MCF 10A (cell line): Measurements from ENCODE around the gene PIP5KL1. TPM values are rescaled to one million over a fixed set of nuclear protein-coding genes. Genes with fewer than 3 reads are reported as not detected.

ENCODE experiments used
- BruUV-seq: library from RNA; stranded (reverse); fragments of 400-500 nt; replicated peaks from 2 replicates; lab custom pipeline; 2021; lab: Mats Ljungman, UMichigan
- CTCF ChIA-PET: fragments of 300-600 bp; sonication (Branson Sonifier 250); formaldehyde crosslinking; extraction: SDS; loops from one replicate; lab custom pipeline; 2021; ENCODE audit warnings: antibody characterized with exemption, inconsistent platforms; lab: Yijun Ruan, JAX
- POLR2A ChIA-PET: fragments of 300-600, 350-650 bp; sonication (Branson Sonifier 250); formaldehyde crosslinking; extraction: SDS; loops from one replicate; lab custom pipeline; 2020; ENCODE audit warnings: antibody characterized with exemption, inconsistent platforms; lab: Yijun Ruan, JAX
- DNase-seq: peaks from one replicate; pipeline ENCODE4 v3.0.0-alpha.2; 2018; ENCODE audit not compliant: unreplicated experiment
- H3K27ac Mint-ChIP-seq: one replicate; pipeline ENCODE4 v1.8.0; 2022; ENCODE audit warnings: mild to moderate bottlenecking, low read depth, mixed read lengths; ENCODE audit not compliant: unreplicated experiment
- H3K27me3 Mint-ChIP-seq: one replicate; pipeline ENCODE4 v1.8.0; 2022; ENCODE audit warnings: mixed read lengths; ENCODE audit not compliant: insufficient read depth, unreplicated experiment
- H3K36me3 Mint-ChIP-seq: one replicate; pipeline ENCODE4 v1.8.0; 2022; ENCODE audit warnings: mild to moderate bottlenecking, moderate library complexity, mixed read lengths; ENCODE audit not compliant: insufficient read depth, unreplicated experiment
- H3K4me1 Mint-ChIP-seq: one replicate; pipeline ENCODE4 v1.8.0; 2022; ENCODE audit warnings: mixed read lengths; ENCODE audit not compliant: insufficient read depth, unreplicated experiment
- H3K4me3 Mint-ChIP-seq: one replicate; pipeline ENCODE4 v1.8.0; 2022; ENCODE audit warnings: mild to moderate bottlenecking, moderate library complexity, mixed read lengths; ENCODE audit not compliant: unreplicated experiment
- H3K9me3 Mint-ChIP-seq: one replicate; pipeline ENCODE4 v1.8.0; 2022; ENCODE audit warnings: mixed read lengths; ENCODE audit not compliant: unreplicated experiment
- intact Hi-C: fragments of 100-400 bp; cut with micrococcal nuclease; formaldehyde crosslinking; loops from 2 replicates; pipeline ENCODE4 v1.14.1; 2022
- total RNA-seq: library from RNA; stranded (reverse); gene quantifications from 2 replicates; pipeline ENCODE4 v1.2.3, GENCODE V29; 2022
- TF ChIP-seq, protein P1 (sequence below): fragments of 200-600 bp; IDR thresholded peaks from one replicate; pipeline ENCODE4 v1.8.0; 2022; ENCODE audit warnings: antibody characterized with exemption, mild to moderate bottlenecking; ENCODE audit not compliant: unreplicated experiment

PIP5KL1 gene
- total RNA-seq, 1 experiment from 2014 or later, result 4.0 TPM

DNA sequence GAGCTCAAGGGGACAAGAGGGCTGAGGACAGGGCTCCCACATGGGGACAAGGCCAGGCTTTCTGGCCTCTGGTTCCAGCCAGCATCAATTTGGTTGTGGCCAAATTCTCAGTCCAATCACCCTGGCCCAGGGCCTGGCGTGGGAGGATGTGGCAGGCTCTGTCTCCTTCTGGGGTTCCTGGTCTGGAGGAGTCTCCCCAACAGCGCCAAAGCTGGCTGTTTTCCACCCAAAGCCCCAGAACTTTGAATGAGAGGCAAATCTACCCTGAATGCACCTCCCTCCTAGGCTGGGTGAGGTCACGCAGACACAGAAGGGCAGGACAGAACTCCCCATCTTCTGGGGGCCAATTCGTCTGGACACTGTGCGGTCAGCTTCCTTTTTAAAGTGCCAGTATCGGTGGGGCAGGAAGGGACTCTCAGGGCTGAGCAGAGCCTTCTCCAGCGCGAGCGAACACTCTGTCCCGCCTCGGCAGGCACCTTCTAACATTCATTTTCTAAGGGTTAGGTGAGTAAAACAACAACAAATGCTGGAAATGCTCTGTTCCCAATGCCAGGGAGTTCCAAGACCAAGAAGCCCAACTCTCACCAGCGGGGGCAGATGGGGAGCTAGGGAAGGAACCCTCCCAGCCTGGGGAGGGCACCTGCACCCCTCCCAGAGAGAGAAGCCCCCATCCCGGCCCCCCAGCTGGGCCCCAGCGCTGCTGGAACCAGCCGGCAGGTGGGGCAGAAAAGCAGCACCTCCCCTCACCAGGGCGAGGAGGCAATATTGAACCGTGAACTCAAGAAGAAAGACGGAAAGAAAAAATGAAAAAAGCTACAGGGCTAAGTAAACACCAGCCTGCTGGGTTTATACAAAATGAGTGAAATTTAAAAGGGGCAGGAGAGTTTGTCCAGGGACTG is 10.7 kb upstream of the PIP5KL1 start:
- intact Hi-C loops, result no loop called here
- no TSS peak for BruUV-seq
- peaks cover 22% of the 10 kb centered on the region for H3K36me3 Mint-ChIP-seq
- ChIA-PET CTCF (interaction anchor here (0.5 to 10.2 kb wide), 17 partner anchors 13 to 653 kb away, joined by 3 to 172 read pairs (median 5); no protein-coding TSS in a partner anchor), POLR2A (interaction anchor here (0.6 to 4.0 kb wide), 4 partner anchors 13 to 126 kb away, joined by 3 to 19 read pairs (median 3); partner anchors contain the start of genes EEIG1 and NAIF1)
- H3K4me3 Mint-ChIP-seq, result no peak overlapping the region
- no peaks in the 10 kb centered on the region for H3K9me3 Mint-ChIP-seq
- TF ChIP-seq, protein P1, sequence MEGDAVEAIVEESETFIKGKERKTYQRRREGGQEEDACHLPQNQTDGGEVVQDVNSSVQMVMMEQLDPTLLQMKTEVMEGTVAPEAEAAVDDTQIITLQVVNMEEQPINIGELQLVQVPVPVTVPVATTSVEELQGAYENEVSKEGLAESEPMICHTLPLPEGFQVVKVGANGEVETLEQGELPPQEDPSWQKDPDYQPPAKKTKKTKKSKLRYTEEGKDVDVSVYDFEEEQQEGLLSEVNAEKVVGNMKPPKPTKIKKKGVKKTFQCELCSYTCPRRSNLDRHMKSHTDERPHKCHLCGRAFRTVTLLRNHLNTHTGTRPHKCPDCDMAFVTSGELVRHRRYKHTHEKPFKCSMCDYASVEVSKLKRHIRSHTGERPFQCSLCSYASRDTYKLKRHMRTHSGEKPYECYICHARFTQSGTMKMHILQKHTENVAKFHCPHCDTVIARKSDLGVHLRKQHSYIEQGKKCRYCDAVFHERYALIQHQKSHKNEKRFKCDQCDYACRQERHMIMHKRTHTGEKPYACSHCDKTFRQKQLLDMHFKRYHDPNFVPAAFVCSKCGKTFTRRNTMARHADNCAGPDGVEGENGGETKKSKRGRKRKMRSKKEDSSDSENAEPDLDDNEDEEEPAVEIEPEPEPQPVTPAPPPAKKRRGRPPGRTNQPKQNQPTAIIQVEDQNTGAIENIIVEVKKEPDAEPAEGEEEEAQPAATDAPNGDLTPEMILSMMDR, result no peak
- H3K4me1 Mint-ChIP-seq, result peaks cover 17% of the 10 kb centered on the region
- H3K27ac Mint-ChIP-seq, result no peak overlapping the region
- DNase-seq, result no peak
- no peaks in the 10 kb centered on the region for H3K27me3 Mint-ChIP-seq

DNA sequence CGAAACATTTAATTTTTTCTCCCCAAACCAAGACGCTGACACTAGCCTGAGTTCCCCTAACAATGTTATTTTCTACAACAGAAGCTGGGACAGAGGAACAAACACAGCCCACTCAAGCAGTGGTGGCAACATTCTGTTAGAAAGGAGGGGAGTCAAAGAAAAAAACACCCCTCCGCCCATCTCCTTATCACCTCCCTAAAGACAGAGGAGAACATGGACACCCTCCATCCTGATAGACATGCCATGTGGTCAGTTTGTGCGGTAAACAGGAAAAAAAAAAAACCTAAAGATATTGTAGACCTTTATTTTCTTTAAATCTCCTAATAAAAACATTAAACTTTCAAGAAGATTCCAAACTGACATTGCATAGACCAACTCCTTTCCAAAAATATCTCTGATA is 10.0 kb upstream of the PIP5KL1 start:
- no peak for DNase-seq
- no peak overlapping the region for H3K4me3 Mint-ChIP-seq
- TF ChIP-seq, protein P1, result no peak
- H3K36me3 Mint-ChIP-seq, result peaks cover 22% of the 10 kb centered on the region
- intact Hi-C loops, result no loop called here
- no TSS peak for BruUV-seq
- no peak overlapping the region for H3K27ac Mint-ChIP-seq
- H3K9me3 Mint-ChIP-seq, result no peaks in the 10 kb centered on the region
- POLR2A ChIA-PET, result interaction anchor here (0.6 to 4.0 kb wide), 3 partner anchors 13 to 95 kb away, joined by 3 to 19 read pairs (median 3); partner anchors contain the start of gene EEIG1
- H3K4me1 Mint-ChIP-seq, result peaks cover 24% of the 10 kb centered on the region
- no peaks in the 10 kb centered on the region for H3K27me3 Mint-ChIP-seq
- CTCF ChIA-PET, result interaction anchor here (0.5 to 10.2 kb wide), 6 partner anchors 15 to 184 kb away, joined by 3 to 172 read pairs (median 14); no protein-coding TSS in a partner anchor

DNA sequence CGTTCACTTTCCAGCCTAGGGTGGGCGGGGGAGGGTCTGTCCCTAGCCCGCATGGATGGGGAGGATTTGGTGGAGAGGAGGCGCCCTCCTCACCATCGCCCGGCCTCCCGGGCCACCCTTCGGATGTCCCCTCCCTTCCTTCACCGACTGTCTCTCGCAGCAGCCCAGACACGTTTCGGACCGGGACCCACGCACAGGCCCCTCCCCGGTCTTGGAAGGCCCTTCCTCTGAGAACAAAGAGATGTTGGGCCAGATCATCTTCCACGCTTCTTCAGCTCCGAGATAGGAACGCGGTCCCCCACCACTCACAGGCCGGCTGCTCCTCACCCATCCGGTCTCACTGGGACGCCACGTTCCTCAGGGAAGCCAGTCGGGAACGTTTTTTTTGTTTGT is 7.7 kb upstream of the PIP5KL1 start:
- ChIA-PET CTCF (interaction anchor here (0.5 to 10.2 kb wide), 2 partner anchors 58 to 96 kb away, joined by 3 to 172 read pairs; no protein-coding TSS in a partner anchor), POLR2A (interaction anchor here (1.5 to 1.9 kb wide), 3 partner anchors 41 to 129 kb away, joined by 4 to 9 read pairs (median 7); partner anchors contain the start of genes EEIG1 and NAIF1)
- intact Hi-C loops, result no loop called here

More for the DNA sequence above, 7.7 kb upstream of the PIP5KL1 start:
- H3K4me1 Mint-ChIP-seq, result peaks cover 28% of the 10 kb centered on the region
- H3K9me3 Mint-ChIP-seq, result no peaks in the 10 kb centered on the region
- H3K4me3 Mint-ChIP-seq, result peak overlapping the region; percentile 82
- TF ChIP-seq, protein P1, result no peak
- DNase-seq, result no peak
- H3K36me3 Mint-ChIP-seq, result peaks cover 14% of the 10 kb centered on the region
- no TSS peak for BruUV-seq
- H3K27me3 Mint-ChIP-seq, result no peaks in the 10 kb centered on the region
- peak overlapping the region; percentile 79 for H3K27ac Mint-ChIP-seq
